ENCODE measurements around the gene SLC10A6.

Gene SLC10A6

GRCh38 chr4:86846921-86847320 lies 2.3 kb downstream of the SLC10A6 start:
- H3K9ac ChIP-seq (ENCODE audit: low read length), result no peak overlapping the region
- no peaks in the 10 kb centered on the region for H3K27me3 ChIP-seq (ENCODE audit: control insufficient read depth, insufficient read depth, low read length)
- peaks cover 6% of the 10 kb centered on the region for H3K4me1 ChIP-seq (ENCODE audit: control insufficient read depth, low read depth, low read length)
- no peak overlapping the region for H3K27ac ChIP-seq (ENCODE audit: low read length)
- no peaks in the 10 kb centered on the region for H3K9me3 ChIP-seq (ENCODE audit: control insufficient read depth, low read depth, low read length)
- no peak overlapping the region for H3K4me3 ChIP-seq (ENCODE audit: low read length)
- no peaks in the 10 kb centered on the region for H3K36me3 ChIP-seq (ENCODE audit: control insufficient read depth, low read depth, low read length)

- H3K4me3 ChIP-seq (ENCODE audit: low read length), result no peak overlapping the region
- H3K9me3 ChIP-seq (ENCODE audit: control insufficient read depth, low read depth, low read length), result no peaks in the 10 kb centered on the region
- H3K36me3 ChIP-seq (ENCODE audit: control insufficient read depth, low read depth, low read length), result no peaks in the 10 kb centered on the region
- no peak overlapping the region for H3K9ac ChIP-seq (ENCODE audit: low read length)
- peaks cover 6% of the 10 kb centered on the region for H3K4me1 ChIP-seq (ENCODE audit: control insufficient read depth, low read depth, low read length)
- no peaks in the 10 kb centered on the region for H3K27me3 ChIP-seq (ENCODE audit: control insufficient read depth, insufficient read depth, low read length)
- no peak overlapping the region for H3K27ac ChIP-seq (ENCODE audit: low read length)
Observed at GRCh38 chr4:86845593-86845992, 3.6 kb downstream of the SLC10A6 start.

GRCh38 chr4:86841309-86841708 lies 7.9 kb downstream of the SLC10A6 start:
- Histone ChIP-seq H3K27ac (ENCODE audit: low read length) (no peak overlapping the region), H3K4me1 (ENCODE audit: control insufficient read depth, low read depth, low read length) (no peaks in the 10 kb centered on the region), H3K36me3 (ENCODE audit: control insufficient read depth, low read depth, low read length) (no peaks in the 10 kb centered on the region), H3K9me3 (ENCODE audit: control insufficient read depth, low read depth, low read length) (no peaks in the 10 kb centered on the region), H3K9ac (ENCODE audit: low read length) (no peak overlapping the region), H3K4me3 (ENCODE audit: low read length) (no peak overlapping the region), H3K27me3 (ENCODE audit: control insufficient read depth, insufficient read depth, low read length) (no peaks in the 10 kb centered on the region)

- H3K4me3 ChIP-seq (ENCODE audit: low read length), result no peak overlapping the region
- H3K4me1 ChIP-seq (ENCODE audit: control insufficient read depth, low read depth, low read length), result no peaks in the 10 kb centered on the region
- no peaks in the 10 kb centered on the region for H3K36me3 ChIP-seq (ENCODE audit: control insufficient read depth, low read depth, low read length)
- no peaks in the 10 kb centered on the region for H3K9me3 ChIP-seq (ENCODE audit: control insufficient read depth, low read depth, low read length)
- no peaks in the 10 kb centered on the region for H3K27me3 ChIP-seq (ENCODE audit: control insufficient read depth, insufficient read depth, low read length)
- H3K27ac ChIP-seq (ENCODE audit: low read length), result no peak overlapping the region
- H3K9ac ChIP-seq (ENCODE audit: low read length), result no peak overlapping the region
Observed at GRCh38 chr4:86840858-86841257, 8.3 kb downstream of the SLC10A6 start.

GRCh38 chr4:86837691-86838503 lies 11.3 kb downstream of the SLC10A6 start:
- no peaks in the 10 kb centered on the region for H3K9me3 ChIP-seq (ENCODE audit: control insufficient read depth, low read depth, low read length)
- no peak overlapping the region for H3K27ac ChIP-seq (ENCODE audit: low read length)
- H3K27me3 ChIP-seq (ENCODE audit: control insufficient read depth, insufficient read depth, low read length), result no peaks in the 10 kb centered on the region
- H3K9ac ChIP-seq (ENCODE audit: low read length), result no peak overlapping the region
- H3K36me3 ChIP-seq (ENCODE audit: control insufficient read depth, low read depth, low read length), result no peaks in the 10 kb centered on the region
- H3K4me1 ChIP-seq (ENCODE audit: control insufficient read depth, low read depth, low read length), result no peaks in the 10 kb centered on the region
- H3K4me3 ChIP-seq (ENCODE audit: low read length), result no peak overlapping the region

- Histone ChIP-seq H3K9me3 (ENCODE audit: control insufficient read depth, low read depth, low read length) (no peaks in the 10 kb centered on the region), H3K36me3 (ENCODE audit: control insufficient read depth, low read depth, low read length) (no peaks in the 10 kb centered on the region), H3K9ac (ENCODE audit: low read length) (no peak overlapping the region), H3K27me3 (ENCODE audit: control insufficient read depth, insufficient read depth, low read length) (no peaks in the 10 kb centered on the region), H3K27ac (ENCODE audit: low read length) (no peak overlapping the region), H3K4me1 (ENCODE audit: control insufficient read depth, low read depth, low read length) (no peaks in the 10 kb centered on the region), H3K4me3 (ENCODE audit: low read length) (no peak overlapping the region)
Observed at GRCh38 chr4:86835677-86836076, 13.5 kb downstream of the SLC10A6 start.

- Histone ChIP-seq H3K9ac (ENCODE audit: low read length) (no peak overlapping the region), H3K27ac (ENCODE audit: low read length) (no peak overlapping the region), H3K27me3 (ENCODE audit: control insufficient read depth, insufficient read depth, low read length) (no peaks in the 10 kb centered on the region)
Observed at GRCh38 chr4:86834901-86835300, 14.3 kb downstream of the SLC10A6 start.

GRCh38 chr4:86833615-86834014 lies 15.6 kb downstream of the SLC10A6 start:
- H3K4me3 ChIP-seq (ENCODE audit: low read length), result no peak overlapping the region
- H3K9ac ChIP-seq (ENCODE audit: low read length), result no peak overlapping the region
- H3K36me3 ChIP-seq (ENCODE audit: control insufficient read depth, low read depth, low read length), result no peaks in the 10 kb centered on the region

More at GRCh38 chr4:86834901-86835300, 14.3 kb downstream of the SLC10A6 start:
- H3K36me3 ChIP-seq (ENCODE audit: control insufficient read depth, low read depth, low read length), result no peaks in the 10 kb centered on the region
- no peaks in the 10 kb centered on the region for H3K4me1 ChIP-seq (ENCODE audit: control insufficient read depth, low read depth, low read length)
- no peak overlapping the region for H3K4me3 ChIP-seq (ENCODE audit: low read length)
- no peaks in the 10 kb centered on the region for H3K9me3 ChIP-seq (ENCODE audit: control insufficient read depth, low read depth, low read length)

GRCh38 chr4:86831262-86832130 lies 17.7 kb downstream of the SLC10A6 start:
- H3K27ac ChIP-seq (ENCODE audit: low read length), result no peak overlapping the region

More at GRCh38 chr4:86833615-86834014, 15.6 kb downstream of the SLC10A6 start:
- Histone ChIP-seq H3K4me1 (ENCODE audit: control insufficient read depth, low read depth, low read length) (no peaks in the 10 kb centered on the region), H3K27me3 (ENCODE audit: control insufficient read depth, insufficient read depth, low read length) (no peaks in the 10 kb centered on the region), H3K9me3 (ENCODE audit: control insufficient read depth, low read depth, low read length) (no peaks in the 10 kb centered on the region), H3K27ac (ENCODE audit: low read length) (no peak overlapping the region)

GRCh38 chr4:86825511-86825910 lies 23.7 kb downstream of the SLC10A6 start:
- no peaks in the 10 kb centered on the region for H3K9me3 ChIP-seq (ENCODE audit: control insufficient read depth, low read depth, low read length)
- H3K4me1 ChIP-seq (ENCODE audit: control insufficient read depth, low read depth, low read length), result no peaks in the 10 kb centered on the region
- no peaks in the 10 kb centered on the region for H3K27me3 ChIP-seq (ENCODE audit: control insufficient read depth, insufficient read depth, low read length)
- H3K4me3 ChIP-seq (ENCODE audit: low read length), result no peak overlapping the region
- H3K9ac ChIP-seq (ENCODE audit: low read length), result no peak overlapping the region
- H3K27ac ChIP-seq (ENCODE audit: low read length), result no peak overlapping the region
- no peaks in the 10 kb centered on the region for H3K36me3 ChIP-seq (ENCODE audit: control insufficient read depth, low read depth, low read length)

More at GRCh38 chr4:86831262-86832130, 17.7 kb downstream of the SLC10A6 start:
- H3K4me3 ChIP-seq (ENCODE audit: low read length), result no peak overlapping the region
- no peaks in the 10 kb centered on the region for H3K9me3 ChIP-seq (ENCODE audit: control insufficient read depth, low read depth, low read length)
- H3K4me1 ChIP-seq (ENCODE audit: control insufficient read depth, low read depth, low read length), result no peaks in the 10 kb centered on the region
- no peaks in the 10 kb centered on the region for H3K36me3 ChIP-seq (ENCODE audit: control insufficient read depth, low read depth, low read length)
- no peaks in the 10 kb centered on the region for H3K27me3 ChIP-seq (ENCODE audit: control insufficient read depth, insufficient read depth, low read length)
- H3K9ac ChIP-seq (ENCODE audit: low read length), result no peak overlapping the region

- no peaks in the 10 kb centered on the region for H3K27me3 ChIP-seq (ENCODE audit: control insufficient read depth, insufficient read depth, low read length)
- no peak overlapping the region for H3K4me3 ChIP-seq (ENCODE audit: low read length)
- H3K4me1 ChIP-seq (ENCODE audit: control insufficient read depth, low read depth, low read length), result no peaks in the 10 kb centered on the region
- no peak overlapping the region for H3K9ac ChIP-seq (ENCODE audit: low read length)
- no peaks in the 10 kb centered on the region for H3K36me3 ChIP-seq (ENCODE audit: control insufficient read depth, low read depth, low read length)
- no peaks in the 10 kb centered on the region for H3K9me3 ChIP-seq (ENCODE audit: control insufficient read depth, low read depth, low read length)
- no peak overlapping the region for H3K27ac ChIP-seq (ENCODE audit: low read length)
Observed at GRCh38 chr4:86822136-86822535, 27.0 kb downstream of the SLC10A6 start.

All from iPS-18a (cell line).